HG02763 (cell line): ENCODE data around the gene ADORA2B.
"Not testable (repeated sequence)": the region's sequence is repeated elsewhere in the genome, so short reads cannot be mapped to it uniquely, and the experiment has no call there.

ENCODE experiments used
- ATAC-seq: cut with Tn5 transposase; IDR thresholded peaks from one replicate; pipeline ENCODE4 v1.9.1; 2021; ENCODE audit warnings: mild to moderate bottlenecking, moderate library complexity; ENCODE audit not compliant: unreplicated experiment

ADORA2B gene

GRCh38 chr17:15979013-15979412 lies 34.1 kb downstream of the ADORA2B start:
- ATAC-seq = not testable (repeated sequence)

GRCh38 chr17:15981208-15981607 lies 36.3 kb downstream of the ADORA2B start:
- ATAC-seq = peak; percentile 82

DNA sequence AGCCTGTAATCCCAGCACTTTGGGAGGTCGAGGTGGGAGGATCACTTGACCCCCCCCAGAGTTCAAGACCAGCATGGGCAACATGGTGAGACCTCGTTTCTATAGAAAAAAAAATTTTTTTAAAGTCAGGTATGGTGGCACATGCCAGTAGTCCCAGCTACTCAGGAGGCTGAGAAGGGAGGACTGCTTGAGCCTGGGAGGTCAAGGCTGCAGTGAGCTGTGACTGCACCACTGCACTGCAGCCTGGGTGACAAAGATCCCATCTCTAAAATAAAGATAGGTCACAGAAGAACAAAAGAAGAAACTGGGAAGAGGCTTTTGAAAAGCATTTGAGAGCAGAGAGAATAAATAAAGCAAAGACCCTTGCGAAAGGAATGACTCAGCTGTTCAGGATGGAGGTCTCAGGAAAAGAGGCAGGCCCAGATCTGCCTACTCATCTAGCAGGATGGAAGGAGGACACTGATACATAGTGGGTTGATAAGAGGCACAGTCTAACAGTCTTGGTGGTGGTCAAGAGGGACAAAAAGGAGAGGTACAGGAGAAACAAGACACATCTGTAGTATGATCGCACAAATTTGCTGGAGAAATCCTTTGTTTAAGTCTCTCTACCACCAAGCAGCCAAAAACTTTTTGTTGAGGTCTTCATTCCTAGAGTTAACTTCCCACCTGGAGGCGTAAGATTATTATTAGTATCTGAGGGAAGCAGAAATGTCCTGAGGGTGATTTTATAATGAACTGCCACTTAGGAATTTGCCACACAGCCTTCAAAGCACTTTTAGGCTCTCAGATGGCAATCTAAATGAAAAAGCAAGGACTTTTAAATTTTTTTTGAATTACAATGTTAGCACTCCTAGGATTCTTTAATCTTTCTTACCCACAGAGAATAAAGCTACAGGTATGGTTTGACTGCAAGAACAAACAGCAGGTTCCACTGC lies 37.0 kb downstream of the ADORA2B start:
- ATAC-seq = no peak

DNA sequence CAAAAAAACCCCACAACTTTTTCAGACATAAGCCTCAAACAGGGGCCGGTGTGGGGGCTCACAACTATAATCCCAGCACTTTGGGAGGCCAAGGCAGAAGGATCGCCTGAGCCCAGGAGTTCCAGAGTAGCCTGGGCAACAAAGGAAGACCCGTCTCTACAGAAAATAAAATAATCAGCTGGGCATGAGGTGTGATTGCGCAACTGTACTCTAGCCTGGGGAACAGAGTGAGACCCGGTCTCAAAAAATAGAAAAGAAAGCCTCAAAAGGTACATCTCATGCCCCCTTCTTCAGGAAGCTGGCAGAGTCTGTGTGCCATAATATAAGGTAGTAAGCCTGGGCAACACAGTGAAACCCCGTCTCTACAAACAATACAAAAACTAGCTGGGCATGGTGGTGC lies 51.4 kb downstream of the ADORA2B start:
- no peak for ATAC-seq

DNA sequence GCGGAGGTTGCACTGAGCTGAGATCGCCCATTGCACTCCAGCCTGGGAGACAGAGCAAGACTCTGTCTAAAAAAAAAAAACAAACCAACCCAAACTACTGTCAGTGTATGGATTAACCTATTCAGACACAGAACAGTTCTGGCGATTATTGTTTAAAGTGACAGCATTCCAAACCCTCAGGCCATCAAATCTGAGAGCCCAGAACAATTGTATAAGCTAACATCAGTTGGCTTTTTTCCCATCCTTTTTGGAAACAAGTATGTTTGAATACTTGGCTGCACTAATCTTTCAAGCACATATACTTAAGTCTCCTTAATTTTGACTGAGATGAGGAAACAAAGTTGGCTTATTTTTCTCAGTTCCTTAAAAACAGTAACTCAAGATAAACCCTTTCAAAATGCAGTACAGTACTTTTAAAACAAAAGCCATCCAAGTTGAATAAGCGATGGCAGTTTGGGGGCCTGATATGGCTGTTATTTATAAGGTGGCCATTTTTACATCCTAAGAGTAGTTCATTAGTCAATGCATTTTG lies 53.2 kb downstream of the ADORA2B start:
- ATAC-seq = no peak

- peak; percentile 90 for ATAC-seq
Observed at GRCh38 chr17:15999141-15999973, 54.4 kb downstream of the ADORA2B start, which contains the start of the genes TTC19 and ZSWIM7. Gene TTC19, plus strand, starts transcription at chr17:15999824. Its CDS starts 25 bp downstream, at chr17:15999849. Gene ZSWIM7, minus strand, starts transcription at chr17:15999704. Its CDS starts 110 bp downstream, at chr17:15999594.

- ATAC-seq = no peak
Observed at GRCh38 chr17:15999974-16000827, 55.3 kb downstream of the ADORA2B start.

DNA sequence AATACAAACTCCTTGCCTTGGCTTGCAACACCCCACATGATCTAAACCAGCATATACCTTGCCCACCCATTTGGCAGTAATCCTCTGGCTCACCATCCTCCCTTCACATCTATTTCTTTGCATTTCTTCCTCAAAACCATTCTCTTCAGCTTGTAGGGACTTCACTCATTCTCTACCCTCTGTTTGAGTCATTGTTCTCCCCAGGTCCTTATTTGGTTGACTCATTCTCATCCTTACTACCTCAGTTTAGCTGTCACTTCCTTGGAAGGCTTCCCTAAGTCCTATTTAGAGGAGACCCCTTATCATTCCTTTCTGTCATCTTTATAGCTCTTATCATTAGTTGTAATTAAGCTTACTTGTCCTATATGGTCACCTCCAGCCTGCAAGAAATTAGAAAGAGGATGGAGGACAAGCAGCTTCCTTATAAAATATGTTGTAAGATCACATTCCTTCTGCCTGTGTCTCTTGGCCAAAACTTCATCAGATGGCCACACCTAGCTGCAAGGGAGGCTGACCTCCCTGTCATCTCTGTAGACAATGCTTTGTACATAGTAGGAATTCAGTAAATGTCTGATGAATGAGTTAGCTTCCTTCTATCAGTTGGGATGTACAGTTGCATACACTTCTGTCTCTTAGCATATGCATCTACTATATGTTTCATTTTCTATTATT lies 56.4 kb downstream of the ADORA2B start:
- no peak for ATAC-seq

DNA sequence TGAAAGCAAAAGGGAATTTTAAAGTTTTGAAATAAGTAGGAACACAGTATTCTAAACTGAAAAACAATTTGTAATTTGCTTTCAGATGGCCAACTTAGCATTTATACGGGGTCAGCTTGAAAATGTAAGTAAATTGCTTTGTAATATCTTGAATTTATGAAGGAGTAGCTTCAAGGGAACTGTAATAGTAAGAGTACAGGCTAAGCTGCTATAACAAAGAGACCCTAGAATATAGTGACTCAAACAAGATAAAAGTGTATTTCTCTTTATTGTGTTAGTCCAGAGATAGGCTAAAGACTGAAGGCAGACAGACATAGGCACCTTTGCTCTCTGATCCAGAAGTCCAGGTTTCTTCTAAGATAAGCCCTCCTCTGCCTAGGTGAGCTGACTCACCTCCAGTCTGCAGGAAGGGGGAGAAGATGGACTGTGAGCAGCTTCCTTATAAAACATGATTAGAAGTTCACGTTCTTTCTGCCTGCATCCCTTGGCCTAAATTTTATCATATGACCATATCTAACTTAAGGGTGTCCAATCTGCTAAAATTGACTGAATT lies 57.9 kb downstream of the ADORA2B start:
- ATAC-seq = no peak

- ATAC-seq = no peak
Observed at GRCh38 chr17:16003841-16004240, 58.9 kb downstream of the ADORA2B start.

DNA sequence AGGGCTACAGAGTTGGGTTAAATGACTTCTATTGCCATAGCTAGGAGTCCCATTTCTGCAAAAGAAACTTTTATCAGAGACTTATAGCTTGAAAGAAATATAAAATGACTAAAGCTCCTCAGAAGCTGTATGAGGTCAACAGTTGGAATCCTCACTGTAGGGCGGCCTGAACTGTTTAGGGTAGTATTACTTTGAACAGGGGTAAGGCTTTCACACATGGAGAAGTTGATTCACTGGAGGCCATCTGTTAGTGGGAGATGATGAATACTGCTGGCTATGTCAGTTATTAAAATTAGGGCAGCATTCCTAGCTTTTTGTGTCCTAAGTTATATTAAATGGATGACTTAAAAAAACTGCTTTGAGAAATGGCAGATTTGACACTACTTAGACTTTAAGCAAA lies 60.7 kb downstream of the ADORA2B start:
- ATAC-seq = no peak

DNA sequence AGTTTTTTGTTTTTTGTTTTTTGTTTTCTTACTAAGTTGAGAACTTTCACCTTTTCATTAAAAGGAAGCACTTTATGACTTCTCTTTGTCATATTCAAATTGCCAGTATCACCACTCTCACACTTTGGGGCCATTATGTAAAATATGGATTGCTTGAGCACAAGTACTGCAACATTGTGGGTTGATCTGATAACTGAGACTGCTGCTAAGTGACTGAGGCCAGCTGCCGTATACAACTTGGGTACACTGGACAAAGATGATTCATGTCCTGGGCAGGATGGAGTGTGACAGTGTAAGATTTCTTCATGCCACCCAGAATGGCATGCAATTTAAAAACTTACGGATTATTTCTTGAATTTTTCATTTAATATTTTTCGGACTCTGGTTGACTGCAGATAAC lies 62.5 kb downstream of the ADORA2B start:
- ATAC-seq = no peak

- ATAC-seq = no peak
Observed at GRCh38 chr17:16013943-16014407, 69.0 kb downstream of the ADORA2B start.

DNA sequence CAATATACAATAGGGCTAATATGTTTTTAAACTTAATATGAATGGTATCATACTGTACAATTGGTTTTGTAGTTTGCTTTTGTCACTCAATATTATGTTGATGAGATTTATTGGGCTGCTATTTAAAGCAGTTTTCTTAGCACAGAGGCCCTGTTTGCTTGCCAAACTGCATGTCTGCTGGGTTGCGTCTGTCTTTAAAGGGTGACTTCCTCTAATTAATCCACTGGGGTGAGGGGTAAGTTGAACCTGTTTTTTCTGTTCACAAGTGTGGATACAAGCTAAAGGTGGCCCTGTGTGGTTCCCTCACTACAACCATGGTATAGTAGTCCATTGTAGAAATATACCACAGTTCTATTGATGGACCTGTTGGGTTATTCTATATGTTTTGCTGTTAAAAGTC lies 74.4 kb downstream of the ADORA2B start:
- ATAC-seq = no peak

- no peak for ATAC-seq
Observed at GRCh38 chr17:16023881-16024280, 79.0 kb downstream of the ADORA2B start.

GRCh38 chr17:16025202-16025601 lies 80.3 kb downstream of the ADORA2B start:
- ATAC-seq = no peak
